Measurements from ENCODE around the gene TTK.
"Not testable (repeated sequence)": the region's sequence is repeated elsewhere in the genome, so short reads cannot be mapped to it uniquely, and the experiment has no call there.

Gene TTK

GRCh38 chr6:80022803-80023202, 18.4 kb downstream of the TTK start:
- DNase-seq, result no peak

GRCh38 chr6:80028589-80028988, 24.1 kb downstream of the TTK start:
- DNase-seq, result no peak

DNA sequence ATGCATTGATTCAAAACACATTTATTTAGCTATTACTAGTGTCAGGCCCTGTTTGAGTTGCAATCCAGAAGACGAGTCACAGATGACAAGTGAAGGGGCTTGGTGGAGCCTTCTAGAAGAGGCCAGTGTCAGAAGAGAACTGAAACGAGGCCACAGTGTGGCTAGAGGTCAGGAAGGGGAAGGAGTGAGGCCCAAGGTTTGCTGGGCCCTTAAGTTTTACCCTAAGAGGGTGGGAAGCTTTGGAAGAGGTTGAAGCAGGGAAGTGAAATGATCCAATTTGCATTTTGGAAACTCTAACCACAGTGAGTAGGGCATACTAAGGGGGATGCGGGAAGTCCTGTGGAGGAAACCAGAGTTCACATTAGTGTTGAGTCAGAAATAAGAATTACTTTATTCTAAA, 25.0 kb downstream of the TTK start:
- DNase-seq, result no peak

- DNase-seq, result not testable (repeated sequence)
Observed at GRCh38 chr6:80048220-80048619, 43.8 kb downstream of the TTK start.

DNA sequence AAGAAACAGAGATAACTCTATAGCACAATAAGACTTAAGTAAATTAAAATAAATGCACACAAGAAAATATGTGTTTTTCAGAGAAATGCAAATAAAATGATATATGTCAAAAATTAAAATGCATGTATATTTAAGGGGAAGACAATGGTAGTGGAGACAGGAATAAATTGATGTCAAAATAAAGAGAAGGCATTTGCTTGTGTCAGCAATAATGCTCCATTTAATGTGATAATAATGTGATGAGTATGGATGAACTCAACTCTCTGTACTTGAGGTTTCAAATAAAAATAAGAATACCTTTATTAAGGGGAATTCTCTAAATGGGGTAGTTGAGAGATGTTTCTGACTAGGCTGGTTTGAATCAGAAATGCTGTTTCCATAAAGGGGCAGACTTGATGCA, 56.3 kb downstream of the TTK start:
- DNase-seq, result no peak

DNA sequence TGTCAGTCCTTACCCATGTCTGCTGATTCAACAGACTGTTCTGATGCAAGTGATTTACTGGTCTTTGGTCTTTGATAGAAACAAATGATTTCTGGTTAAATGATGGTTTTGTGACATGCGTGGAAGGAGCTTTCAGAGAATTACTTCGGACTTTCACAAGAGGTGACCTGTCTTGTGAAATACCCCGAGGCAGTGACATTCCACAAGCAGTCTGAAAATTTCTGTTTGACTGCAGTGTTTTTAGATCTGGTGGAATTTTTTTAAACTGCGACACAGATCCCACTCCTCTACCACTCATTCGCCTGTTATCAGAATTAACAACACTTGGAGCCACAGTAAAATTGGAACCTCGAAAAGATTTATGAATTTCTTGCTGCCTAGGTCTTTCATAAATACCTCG, 63.7 kb downstream of the TTK start:
- not testable (repeated sequence) for DNase-seq

DNA sequence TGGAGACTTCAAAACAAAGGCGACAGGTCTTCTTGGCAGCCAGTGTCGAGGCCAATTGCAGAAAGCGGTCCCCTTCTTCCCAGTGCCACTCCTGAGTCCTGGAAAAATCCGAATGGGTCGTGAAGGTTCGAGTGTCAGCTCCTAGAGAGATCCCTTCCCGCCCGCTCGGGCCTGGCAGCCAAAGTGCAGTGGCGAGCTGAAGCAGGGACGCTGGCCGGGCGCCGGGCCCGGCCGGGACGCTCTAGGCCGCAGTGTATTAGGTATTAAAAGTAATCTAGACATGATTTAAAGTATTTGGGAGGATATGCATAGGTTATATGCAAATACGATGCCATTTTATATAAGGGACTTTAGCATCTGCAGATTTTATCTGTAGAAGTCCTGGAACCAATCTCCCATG, 66.0 kb downstream of the TTK start:
- DNase-seq, result not testable (repeated sequence)

GRCh38 chr6:80077067-80077466, 72.6 kb downstream of the TTK start:
- DNase-seq, result no peak

DNA sequence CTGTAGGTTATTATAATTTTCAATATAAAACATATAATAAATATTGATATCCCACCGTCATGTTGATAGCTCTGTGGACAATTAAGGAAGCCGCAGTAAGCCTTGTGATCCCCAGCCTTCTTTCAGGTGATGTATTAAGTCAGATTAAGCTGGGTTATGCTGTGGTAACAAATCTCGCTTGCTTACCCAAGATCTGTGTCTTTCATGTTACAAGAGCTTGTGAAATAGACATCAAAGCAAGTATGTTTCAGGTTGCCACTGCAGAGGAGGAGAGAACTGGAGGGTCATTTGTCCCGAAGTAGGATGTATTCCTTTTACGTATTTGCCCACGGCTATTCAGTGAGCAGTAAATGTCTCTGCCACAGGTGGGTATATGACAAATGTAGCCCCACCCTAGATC, 84.2 kb downstream of the TTK start:
- DNase-seq, result no peak

- DNase-seq, result no peak
Observed at GRCh38 chr6:80091506-80091905, 87.1 kb downstream of the TTK start.
